Glomerular visceral epithelial cell (primary cell): Measurements from ENCODE around the gene CAPN11.

Experiments
- DNase-seq: peaks from one replicate; pipeline ENCODE4 v3.0.0-alpha.2; 2016; ENCODE audit errors: extremely low spot score

CAPN11 gene

DNA sequence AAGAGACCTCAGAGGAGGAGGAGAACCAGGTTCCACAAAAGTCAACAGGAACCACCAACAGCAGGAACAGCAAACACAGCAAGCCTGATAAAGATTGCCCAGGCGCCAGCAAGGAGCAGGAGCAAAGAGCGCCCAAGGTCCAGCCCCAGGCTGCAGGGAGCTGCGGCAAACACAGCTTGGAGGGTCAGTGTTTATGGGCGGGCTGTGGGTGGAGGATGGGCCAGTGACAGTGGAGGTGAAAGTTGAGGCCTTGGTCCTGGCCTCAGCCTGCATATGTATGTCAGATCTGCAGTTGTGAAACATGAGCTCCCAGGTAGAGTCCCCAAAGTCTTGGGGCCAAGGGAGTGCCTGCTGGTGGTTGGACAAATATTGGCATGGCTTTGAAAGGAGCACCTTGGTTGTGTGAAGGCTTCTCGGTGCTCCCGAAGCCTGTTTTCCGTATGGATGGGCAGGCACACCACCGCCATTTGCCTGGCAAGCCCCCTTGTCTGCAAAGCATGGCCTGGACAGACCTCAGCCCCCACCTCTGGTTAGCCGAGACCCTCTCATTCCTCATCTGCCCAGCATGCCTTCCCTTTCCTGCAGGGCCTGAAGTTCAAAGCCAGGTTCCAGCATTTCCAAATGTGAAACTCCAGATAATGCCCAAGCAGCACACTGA lies 2.0 kb upstream of the CAPN11 start:
- no peak for DNase-seq

DNA sequence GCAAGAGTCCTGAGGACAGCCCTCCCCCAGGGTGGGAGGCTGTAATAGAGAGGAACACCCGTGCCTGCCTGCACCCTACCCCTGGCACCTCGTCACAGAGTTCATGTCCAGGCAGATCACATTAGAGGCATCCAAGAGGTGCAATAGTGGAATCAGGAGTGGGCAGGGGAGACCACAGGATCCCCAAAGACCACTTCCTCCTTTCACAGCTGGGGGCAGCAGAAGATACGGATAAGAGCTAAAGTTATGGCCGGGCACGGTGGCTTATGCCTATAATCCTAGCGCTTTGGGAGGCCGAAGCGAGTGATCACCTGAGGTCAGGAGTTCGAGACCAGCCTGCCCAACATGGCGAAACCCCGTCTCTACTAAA lies 1.5 kb upstream of the CAPN11 start:
- no peak for DNase-seq

DNA sequence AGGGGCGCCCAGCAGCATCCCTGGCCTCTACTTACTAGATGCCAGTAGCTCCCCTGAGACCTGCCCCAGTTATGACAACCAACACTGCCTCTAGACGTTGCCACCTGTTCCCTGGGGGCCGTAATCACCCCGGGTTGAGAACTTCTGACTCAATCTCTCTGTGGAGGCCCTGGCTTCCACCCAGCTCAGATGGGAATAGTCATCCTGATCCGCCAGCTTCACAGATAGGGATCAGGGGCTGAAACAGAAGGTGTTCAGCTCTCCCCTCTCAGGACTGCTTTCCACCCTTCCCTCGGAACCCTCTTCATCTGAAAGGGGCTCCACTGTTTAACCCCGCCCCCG lies 3.3 kb downstream of the CAPN11 start:
- DNase-seq: peak; percentile 53

DNA sequence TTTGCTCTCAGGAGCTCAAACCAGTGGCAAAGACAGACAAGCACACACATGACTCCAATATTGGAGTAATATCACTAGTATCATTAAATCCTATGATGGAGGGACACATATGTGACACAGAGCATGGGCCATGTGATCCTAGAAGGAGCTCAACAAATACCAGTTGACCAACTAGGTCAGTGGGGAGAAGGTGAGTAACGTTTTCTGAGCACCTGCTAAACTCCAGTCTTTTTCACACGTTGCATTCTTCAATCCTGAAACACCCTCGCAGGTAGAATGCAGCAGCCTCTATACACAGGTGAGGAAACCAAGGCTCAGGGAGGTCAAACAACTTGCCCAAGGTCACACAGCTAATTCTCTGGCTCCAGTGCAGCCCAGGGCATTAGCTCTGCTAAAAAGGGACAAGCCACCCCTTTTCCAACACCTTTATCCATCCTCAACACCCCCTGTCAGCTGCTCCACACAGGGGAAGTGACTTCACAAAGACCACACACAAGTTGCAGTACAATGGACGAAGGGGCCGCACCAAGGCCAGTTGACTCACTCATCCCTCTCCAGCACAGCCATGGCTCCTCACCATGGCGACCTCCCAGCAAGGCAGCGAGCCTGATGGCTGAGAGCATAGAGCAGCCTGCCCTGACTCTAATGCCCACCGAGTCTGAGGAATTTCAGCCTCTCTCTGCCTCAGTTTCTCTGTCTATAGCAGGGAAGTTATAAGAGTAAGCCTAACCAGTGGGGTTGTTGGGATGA lies 4.4 kb downstream of the CAPN11 start:
- no peak for DNase-seq

DNA sequence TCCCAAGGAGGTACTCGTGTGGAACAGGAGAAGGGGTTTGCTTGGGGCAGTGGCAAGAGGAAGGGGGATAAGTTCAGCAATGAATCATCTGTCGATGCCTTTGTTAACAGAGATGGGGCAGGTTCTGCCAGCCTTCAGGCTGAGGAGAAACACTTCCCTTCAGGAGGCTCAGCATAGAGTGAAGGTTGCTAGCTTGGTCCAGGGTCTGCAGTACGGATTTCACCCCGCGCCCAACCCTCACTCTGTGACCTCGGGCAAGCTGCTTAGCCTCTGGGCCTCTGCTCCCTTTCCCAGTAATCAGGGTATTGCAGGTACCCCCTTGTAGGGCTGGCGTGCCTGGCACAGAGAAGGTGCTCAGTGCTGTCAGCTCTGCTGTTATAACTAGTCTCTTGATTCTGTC lies 7.5 kb downstream of the CAPN11 start:
- DNase-seq: no peak

DNA sequence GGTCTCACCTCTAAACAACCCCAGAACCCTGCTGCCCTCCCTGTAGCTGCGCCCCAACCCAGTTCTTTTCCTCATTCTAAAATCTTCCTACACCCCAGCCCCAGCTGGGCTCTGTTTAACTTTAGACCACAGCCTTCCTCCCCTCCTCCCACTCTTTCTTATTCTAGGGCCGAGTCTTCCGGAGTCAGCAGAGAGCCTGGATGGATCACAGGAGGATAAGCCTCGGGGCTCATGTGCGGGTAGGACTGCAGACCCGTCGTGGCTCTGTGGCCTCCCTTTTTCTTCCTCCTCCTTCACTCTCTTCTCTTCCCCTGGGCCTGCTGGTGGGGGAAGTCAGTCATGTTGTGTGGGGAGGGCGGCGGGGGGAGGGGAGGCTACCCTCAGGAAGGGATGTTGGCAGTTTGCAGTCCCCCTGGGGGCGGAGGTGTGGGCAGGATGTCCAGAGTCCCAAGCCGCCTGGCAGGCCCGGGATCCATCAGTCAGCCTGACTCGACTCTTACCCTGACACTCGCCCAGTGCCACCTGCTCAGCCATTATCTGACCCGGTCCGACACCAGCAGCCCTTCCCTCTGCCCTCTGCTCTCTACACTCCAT lies 8.1 kb downstream of the CAPN11 start:
- no peak for DNase-seq

DNA sequence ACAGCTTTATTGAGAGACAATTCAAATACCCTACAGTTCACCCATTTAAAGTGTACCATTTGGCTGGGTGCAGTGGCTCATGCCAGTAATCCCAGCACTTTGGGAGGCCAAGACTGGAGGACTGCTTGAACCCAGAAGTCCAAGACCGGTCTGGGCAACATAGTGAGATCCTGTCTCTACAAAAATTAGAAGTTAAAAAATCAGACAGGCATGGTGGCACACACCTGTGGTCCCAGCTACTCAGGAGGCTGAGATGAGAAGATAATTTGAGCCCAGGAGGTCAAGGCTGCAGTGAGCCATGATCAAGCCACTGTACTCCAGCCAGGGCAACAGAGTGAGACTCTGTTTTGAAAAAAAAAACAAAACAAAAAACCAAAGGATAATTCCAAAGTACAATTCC lies 8.9 kb downstream of the CAPN11 start:
- no peak for DNase-seq

DNA sequence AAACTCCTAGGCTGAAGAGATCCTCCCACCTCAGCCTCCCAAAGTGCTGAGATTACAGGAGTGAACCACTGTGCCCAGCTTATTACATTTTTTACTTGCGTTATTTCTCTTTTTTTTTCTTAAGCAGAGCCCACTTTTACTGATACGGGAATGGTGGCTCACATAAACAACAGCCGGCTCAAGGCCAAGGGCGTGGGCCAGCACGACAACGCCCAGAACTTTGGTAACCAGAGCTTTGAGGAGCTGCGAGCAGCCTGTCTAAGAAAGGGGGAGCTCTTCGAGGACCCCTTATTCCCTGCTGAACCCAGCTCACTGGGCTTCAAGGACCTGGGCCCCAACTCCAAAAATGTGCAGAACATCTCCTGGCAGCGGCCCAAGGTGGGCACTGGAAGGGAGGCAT lies 10.5 kb downstream of the CAPN11 start:
- no peak for DNase-seq

DNA sequence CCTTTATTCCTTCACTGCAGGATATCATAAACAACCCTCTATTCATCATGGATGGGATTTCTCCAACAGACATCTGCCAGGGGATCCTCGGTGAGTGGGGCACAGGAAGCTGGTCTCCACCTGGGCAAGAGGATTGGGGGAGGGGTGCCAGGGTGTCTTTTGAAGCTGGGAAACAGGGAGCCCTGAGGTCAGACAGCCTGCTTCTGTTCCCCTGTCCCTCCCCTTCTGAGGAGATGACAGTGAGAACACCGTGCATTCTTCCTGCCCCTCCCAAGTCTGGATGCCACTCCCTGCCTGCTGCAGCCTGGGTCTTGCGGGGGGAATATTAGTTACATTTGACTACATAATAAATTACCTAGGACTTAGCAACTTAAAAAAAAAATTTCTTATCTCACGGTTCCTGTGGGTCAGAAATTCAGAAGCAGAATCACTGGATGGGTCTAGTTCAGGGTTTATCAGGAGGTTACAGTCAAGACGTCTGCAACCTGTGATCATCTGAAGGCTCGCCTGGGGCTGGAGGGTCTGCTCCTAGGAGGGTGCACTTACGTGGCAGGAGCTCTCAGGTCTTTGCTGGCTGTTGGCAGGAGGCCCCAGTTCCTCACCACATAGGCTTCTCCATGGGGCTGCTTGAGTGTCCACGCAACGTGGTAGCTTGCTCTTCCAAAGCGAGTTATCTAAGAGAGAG lies 11.4 kb downstream of the CAPN11 start:
- DNase-seq: no peak

DNA sequence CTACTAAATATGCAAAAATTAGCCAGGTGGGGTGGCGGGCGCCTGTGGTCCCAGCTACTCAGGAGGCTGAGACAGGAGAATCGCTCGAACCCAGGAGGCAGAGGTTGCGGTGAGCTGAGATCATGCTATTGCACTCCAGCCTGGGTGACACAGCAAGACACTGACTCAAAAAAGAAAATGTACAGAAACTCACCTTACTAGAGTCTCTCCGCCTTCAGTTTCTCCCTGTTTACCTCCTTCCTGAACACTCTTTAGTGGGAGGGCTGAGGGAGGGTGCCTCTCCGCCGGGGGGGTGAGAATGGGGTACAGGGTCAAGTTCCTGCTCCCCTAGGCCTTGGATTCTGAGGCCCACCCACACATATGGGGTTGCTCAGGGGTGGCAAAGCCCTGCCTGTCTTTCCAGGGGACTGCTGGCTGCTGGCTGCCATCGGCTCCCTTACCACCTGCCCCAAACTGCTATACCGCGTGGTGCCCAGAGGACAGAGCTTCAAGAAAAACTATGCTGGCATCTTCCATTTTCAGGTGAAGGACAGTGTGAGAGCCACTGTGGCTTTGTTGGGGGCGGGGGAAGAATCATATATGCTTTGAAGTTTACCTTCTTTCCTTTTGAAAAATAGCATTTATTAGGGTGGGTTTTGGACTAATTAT lies 13.4 kb downstream of the CAPN11 start:
- no peak for DNase-seq

DNA sequence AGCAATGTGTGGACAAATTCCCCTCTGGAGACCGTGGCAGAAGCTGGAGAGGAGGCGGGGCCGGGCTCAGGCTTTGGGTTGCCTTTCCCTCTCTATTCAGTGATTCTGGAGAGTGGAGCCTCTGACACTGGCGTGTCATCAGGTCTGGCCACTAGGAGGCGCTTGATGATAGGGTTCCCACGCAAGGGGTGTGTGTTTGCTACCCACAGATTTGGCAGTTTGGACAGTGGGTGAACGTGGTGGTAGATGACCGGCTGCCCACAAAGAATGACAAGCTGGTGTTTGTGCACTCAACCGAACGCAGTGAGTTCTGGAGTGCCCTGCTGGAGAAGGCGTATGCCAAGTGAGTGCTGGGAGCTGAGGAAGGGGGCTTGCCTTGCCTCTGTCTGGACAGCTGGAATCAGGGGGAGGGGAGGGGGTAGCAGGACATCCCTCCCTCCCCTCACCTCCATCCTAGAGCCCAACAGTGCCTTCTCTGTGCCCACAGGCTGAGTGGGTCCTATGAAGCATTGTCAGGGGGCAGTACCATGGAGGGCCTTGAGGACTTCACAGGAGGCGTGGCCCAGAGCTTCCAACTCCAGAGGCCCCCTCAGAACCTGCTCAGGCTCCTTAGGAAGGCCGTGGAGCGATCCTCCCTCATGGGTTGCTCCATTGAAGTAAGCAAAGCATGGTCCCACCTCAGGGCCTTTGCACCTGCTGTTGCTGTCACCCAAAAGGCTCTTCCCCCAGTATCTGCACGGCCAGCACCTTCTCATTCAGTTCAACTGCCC lies 14.3 kb downstream of the CAPN11 start:
- peak; percentile 92 for DNase-seq

DNA sequence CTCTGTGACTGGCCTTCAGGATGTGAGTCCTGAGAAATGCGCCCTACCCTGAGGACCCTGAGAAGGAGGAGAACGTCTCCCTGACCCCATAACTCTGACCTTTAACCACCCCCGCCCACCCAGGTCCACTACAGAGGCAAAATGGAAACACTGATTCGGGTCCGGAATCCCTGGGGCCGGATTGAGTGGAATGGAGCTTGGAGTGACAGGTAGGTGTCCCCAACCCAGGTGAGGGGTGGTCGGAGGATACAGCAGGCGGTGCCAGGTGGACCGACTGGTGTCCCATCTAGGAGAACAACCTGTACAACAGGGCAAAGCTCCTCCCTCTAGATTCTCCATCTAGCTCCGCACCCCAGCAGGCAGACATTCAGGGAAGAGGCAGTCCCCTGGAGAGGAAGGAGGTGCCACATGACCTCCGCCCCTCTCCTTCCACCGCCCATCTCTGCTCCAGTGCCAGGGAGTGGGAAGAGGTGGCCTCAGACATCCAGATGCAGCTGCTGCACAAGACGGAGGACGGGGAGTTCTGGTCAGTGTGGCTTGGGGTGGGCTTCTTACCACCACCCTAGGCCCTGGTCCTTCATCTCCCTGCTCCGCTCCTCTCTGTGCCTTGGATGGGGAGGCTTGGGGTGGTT lies 17.6 kb downstream of the CAPN11 start:
- no peak for DNase-seq

DNA sequence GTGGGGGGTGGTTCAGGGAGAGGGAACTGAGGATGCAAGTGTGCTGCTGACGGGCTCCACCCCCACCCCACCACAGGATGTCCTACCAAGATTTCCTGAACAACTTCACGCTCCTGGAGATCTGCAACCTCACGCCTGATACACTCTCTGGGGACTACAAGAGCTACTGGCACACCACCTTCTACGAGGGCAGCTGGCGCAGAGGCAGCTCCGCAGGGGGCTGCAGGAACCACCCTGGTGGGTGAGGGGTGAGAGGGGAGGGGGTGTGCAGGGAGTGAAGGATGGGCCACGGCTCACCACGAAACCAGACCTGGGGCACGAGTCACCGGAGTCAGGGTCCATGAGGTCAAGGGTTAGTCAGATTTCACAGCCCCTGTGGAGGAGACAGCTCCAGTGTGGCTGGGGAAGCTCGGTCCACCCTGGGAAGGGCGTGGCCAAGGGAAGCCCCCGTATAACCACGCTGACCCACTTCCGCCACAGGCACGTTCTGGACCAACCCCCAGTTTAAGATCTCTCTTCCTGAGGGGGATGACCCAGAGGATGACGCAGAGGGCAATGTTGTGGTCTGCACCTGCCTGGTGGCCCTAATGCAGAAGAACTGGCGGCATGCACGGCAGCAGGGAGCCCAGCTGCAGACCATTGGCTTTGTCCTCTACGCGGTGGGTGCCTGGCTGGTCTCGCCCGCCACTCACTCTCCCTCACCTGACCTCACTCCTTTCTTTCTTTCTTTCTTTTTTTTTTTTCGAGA lies 18.3 kb downstream of the CAPN11 start:
- DNase-seq: no peak

DNA sequence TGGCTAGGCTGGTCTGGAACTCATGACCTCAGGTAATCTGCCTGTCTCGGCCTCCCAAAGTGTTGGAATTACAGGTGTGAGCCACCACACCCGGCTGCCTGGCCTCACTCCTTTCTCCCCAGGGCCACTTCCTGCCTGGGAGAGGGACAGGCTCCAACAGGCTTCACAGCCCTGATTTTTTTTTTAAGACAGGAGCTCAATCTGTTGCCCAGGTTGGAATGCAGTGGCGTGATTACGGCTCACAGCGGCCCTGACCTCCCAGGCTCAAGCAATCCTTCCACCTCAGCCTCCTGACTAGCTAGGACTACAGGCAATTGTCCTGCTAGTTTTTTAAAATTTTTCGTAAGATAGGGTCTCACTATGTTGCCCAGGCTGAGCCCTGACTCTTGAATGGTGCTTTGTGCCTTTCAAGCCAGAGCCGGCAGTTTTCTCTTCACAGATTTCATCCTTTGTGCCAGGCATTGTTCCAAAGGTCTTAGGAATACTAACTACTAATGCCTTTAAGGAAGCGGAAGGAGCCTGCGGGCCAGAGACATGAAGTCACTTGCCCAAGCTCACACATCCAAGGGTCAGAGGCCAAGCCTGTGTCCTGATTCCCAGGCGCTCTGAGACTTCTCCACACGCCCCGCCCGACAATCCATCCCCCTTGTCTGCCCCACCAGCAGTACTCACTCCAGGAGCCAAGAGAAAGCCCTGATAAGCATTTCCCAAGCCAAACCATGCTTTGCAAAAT lies 19.2 kb downstream of the CAPN11 start:
- DNase-seq: no peak

DNA sequence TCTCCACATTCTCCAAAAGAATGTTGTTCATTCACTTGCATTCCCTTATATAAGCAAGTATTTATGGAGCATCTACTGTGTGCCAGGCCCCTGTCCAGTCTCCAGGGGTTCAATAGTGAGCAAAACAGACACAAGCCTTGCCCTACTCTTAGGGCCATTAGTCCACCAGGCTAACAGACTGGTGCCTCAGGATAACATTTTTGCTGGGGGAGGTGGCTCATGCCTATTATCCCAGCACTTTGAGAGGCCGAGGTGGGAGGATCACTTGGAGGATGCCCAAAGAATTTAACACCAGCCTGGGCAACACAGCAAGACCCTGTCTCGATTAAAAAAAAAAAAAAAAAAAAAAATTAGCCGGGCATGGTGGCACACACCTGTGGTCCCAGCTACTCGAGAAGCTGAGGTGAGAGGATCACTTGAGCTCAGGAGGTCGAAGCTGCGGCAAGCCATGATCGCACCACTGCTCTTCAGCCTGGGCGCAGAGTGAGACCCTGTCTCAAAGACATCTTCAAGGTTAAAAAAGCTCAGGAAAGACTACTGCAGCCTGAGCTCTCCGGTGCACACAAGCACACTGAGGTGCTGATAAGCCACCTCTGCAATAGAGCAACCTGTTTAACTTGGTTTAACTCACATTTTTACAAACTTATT lies 19.9 kb downstream of the CAPN11 start:
- no peak for DNase-seq

DNA sequence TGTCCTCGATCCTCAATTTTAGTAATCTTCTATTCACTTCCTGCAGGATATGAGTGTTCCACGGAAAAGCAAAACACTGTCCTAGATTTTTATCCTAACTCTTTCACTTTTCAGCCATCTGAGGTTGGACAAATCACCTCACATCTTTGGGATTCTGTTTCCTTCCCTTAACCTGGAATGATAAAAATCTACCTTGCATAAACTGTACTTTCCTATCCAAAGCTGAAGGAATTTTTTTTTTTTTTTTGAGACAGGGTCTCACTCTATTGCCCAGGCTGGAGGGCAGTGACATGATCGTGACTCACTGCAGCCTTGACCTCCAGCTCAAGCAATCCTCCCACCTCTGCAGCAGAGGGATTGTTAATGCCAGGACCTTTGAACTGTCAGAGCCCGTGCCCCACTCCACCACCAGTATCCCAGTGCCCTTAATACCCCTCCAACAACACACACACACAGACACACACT lies 20.5 kb downstream of the CAPN11 start:
- DNase-seq: no peak

DNA sequence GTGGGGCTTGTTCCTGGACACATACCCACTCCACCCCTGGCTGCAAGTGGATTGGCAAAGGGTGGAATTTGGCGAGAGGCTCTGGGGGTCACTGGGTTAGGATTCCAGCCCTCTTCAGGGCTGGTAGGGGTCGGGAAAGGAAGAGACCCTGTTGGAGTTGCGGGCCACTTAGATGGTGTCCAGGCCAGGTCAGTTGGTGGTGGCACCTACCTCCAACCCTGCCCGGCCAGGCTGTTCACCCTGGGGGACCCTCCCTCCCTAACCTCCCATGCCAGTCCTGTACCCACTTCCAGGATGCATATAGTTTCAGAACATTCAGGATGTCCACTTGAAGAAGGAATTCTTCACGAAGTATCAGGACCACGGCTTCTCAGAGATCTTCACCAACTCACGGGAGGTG lies 21.0 kb downstream of the CAPN11 start:
- no peak for DNase-seq

DNA sequence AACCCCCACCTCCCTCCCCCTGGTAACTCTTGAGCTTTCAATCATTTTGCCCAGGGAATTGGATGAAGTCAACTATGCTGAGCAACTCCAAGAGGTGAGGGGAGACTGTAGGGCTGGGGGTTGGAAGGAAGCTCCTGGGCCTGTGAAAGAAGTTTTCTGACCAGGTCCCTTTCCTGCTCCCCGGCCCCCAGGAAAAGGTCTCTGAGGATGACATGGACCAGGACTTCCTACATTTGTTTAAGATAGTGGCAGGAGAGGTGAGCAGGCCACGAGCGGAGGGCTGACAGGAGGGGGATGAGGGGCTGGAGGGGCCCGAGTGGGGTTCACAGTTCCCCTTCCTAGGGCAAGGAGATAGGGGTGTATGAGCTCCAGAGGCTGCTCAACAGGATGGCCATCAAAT lies 21.8 kb downstream of the CAPN11 start:
- no peak for DNase-seq

DNA sequence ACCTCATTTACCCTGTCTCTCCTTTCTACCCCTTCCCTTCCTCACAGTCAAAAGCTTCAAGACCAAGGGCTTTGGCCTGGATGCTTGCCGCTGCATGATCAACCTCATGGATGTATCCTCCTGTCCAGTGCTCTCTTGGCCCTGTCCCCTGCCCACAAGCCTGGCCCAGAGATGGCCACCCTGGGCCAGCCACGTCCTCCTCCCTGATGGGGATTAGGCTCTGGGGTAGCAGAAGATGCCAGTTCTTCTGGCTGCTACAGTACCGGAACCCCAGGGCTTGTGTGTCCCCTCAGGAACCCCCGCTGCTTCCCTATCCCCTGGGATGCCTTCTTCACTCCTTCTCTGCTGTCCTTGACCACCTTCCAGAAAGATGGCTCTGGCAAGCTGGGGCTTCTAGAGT lies 22.3 kb downstream of the CAPN11 start:
- DNase-seq: no peak
